HUDEP-2 (cell line): Measurements from ENCODE around the gene TMX2.

ENCODE experiments used
- DNase-seq, 76 experiments: peaks; one replicate each; lab custom pipeline; 2025; ENCODE audit not compliant: unreplicated experiment in 76 of 76; lab: John Stamatoyannopoulos, UW

The TMX2 gene

DNA sequence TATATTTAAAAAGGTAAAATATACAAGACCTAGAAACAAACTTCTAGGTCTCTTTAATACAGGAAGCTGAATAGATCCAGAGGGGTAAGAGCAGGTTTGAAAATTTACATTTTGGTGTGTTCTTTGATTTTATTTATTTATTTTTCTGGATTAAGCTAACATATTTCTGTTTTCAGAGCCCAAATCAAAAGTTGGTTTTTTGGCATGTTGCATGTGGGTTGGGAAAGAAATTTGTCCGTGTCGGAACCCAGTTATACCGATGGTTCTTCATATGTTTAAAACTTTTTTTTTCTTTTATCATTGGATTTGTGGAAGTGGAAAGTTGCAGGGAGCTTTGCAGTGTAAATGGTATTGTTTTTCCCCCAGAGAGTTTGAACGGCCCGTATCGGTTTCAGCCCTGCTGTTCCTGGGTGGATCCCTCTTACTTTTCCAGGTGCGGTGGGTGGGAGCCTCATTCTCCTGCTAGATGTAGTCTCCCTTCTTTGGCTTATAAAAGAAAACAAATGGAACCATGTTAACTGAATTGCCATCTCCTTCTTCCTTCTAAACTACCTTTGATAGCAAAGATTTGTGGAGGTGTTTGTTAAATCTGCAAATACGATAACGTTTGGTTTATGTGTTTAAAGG is 50.0 kb downstream of the TMX2 start:
- DNase-seq, result no peak

DNA sequence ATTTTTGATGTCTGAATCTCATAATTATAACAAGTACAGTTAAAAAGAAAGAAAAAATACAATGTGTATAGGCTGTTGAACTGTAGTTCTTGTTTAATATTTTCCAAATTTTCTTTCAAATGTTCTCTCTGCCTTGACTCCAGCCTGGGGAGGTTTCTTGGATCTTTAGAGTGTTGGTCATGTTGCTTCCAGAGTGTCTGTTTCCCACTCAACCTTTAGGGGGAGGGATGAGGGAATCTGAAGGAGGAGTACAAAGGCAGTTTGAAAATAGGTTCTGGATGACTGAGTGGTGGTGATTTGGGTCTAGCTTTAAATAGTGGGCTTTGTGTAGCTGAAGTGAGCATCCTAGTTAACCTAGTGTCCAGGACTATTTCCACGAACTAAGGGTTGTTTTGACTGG is 51.2 kb downstream of the TMX2 start:
- no peak for DNase-seq

DNA sequence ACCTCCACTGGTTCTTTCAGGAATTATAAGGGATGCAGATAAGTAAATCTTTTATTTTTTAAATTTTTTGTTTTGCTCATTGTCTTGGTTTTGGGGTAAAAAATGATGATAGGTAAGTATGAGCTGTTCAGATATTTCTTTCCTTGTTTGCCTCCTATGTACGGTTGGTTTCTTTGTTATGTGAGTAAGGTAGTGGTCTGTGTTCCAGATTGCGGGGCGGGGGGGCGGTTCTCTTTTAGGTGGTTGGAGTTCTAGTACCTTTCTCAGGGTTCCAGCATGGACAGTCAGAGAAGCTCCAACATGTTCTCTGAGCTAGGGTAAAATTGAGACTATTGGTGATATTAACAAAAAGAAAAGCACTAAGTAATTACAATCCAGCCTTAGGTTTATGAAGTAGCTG is 51.6 kb downstream of the TMX2 start:
- DNase-seq, result no peak

DNA sequence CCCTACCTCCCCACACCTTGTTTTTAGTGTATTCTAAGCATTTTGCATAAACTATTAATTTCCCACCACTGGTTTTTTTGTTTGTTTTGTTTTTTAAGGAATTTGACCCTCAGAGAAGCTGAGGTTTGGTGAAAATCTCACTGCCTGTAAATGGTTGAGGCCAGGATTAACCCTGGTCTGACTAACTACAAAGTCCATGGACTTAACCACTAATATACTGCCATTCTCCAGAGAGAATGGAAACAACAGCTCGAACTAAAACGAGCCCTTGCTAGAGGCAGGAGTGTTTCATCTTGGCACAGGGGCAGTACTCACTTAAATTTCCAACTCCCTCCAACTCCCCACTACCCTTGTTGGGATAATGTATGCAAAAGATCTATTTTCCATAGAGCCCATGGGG is 52.2 kb downstream of the TMX2 start:
- no peak for DNase-seq

DNA sequence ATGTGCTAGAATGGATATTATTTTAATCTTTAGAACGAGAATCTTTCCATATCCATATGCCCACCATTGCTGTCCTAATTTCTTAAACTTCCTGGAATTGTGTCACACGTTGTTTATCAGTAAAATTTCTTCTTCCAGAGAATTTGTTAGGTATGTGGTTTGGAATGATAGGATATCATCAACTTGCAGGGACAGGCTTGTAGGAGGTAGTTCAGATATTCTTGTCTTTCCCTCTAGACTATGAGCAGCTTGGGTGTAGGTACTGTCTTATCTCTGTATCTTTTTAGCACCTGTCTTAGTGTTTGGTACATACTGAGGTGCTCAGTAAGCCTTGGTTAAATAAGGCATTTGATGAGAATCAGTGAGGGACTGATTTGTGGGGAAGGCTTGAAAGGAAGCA is 52.6 kb downstream of the TMX2 start:
- DNase-seq, result peak in 4 of 76 experiments; percentile 6 to 23 (median 12)

DNA sequence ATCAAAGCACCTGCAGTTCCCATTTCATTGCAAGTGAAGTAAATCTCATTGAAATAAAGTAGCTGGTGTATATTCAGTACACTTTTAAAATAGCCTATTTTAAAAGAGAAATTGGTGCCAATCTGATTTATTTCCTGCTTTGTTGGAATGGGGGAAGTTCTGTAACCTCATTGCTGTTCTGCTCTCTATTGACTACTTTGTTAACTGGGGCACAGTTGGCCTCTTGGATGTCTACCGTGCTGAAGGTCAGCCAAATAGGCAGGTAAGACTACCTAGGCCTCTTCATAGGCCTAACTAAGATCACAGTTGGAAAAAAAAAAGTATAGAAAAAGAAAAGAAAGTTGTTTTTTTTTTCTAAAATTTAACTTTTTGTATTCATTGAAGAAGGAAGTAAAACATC is 58.4 kb downstream of the TMX2 start:
- DNase-seq, result no peak

DNA sequence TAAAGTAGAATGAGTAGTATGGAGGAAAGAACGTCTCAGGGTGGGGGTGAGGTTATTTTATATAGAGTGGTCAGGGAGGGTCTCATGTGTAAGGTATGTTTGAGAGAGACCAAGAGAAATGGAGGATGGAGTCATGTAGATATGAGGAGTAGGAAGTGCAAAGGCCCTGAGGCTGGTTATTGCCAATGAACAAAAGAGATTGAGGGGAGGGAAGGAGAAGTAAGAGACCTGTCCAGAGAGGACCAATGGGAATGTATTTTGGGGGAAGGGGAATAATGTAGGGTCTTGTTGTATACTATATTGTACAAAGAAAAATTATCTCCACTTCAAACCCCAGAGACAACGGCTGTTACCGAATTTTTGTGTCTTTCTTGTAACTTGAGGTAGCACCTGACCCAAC is 59.0 kb downstream of the TMX2 start:
- DNase-seq, result no peak

DNA sequence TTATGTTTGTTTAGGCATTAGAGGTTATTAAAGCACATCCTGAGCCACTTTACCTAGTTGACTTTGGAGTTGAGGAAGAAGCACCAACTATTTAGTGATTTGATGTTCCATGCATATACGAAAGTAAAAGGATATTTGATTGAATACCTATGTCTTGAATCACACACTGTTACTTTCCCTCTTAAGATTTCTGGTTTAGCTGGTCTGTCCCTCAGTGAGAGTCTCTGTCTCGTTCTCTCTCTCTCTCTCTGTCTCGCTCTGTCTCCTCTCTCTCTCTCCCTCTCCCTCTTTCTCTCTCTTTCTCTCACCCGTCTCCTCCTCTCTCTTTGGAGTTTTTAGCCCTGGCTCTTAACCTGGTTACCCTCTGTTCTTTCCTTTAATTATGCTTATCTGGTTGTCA is 60.2 kb downstream of the TMX2 start:
- no peak for DNase-seq

DNA sequence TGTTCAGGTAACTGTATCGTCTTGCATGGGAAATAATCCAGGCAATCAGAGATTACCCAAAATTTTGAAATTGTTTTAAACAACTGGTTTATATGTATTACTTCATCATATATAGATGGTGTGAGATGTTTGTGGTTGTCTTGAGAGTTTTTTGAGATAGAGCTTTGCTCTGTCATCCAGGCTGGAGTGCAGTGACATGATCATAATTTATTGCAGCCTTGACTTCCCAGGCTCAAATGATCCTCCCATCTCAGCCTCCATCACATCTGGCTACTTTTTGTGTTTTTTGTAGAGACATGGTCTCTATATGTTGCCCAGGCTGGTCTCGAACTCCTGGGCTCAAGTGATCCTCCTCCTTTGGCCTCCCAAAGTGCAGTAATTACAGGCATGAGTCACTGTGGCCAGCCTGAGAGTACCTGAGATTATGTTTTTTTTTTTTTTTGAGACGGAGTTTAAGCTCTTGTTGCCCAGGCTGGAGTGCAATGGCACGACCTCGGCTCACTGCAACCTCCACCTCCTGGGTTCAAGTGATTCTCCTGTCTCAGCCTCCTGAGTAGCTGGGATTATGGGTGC is 60.7 kb downstream of the TMX2 start:
- DNase-seq, result no peak

DNA sequence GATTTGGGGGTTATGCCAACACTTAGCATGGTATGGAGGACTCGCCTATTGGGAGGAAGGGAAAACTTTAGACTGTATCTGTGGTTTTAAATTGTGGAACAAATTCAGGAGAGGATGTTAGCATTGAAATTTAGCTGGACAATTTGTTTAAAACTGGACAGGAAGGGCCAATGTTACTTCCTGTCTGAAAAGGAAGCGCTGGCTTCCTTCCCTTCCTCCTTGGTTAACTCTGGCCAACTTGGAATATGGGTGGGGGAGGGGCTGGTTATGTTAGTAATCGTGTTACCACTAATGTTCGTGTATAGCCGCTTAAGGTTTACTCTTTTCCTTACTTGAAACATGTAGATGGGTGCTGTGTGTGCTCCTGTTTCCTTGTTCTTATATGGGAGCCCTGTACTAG is 63.1 kb downstream of the TMX2 start:
- no peak for DNase-seq

DNA sequence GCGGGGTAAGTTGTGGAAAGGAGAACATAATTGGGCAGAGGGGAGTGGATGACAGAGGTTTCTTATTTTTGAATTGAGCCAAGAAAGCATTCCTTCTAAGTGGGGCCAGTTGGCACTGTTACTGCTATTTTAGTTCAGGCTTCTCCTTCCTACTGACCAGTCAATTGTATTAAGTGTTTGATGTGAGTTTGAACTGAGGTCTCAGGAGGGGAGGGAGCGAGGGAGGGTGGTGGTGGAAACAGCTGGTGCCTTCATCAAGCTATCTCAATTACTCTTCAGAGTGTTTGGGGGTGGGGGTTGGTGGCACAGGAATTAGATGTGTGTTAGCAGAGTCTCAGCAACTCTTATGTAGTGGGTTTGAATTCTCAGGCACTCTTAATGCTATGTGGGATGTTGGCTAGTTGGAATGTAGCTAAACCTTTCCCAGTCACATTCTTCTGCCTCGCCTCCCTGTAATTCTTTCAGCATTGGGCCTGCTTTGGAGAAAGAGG is 63.7 kb downstream of the TMX2 start:
- no peak for DNase-seq

DNA sequence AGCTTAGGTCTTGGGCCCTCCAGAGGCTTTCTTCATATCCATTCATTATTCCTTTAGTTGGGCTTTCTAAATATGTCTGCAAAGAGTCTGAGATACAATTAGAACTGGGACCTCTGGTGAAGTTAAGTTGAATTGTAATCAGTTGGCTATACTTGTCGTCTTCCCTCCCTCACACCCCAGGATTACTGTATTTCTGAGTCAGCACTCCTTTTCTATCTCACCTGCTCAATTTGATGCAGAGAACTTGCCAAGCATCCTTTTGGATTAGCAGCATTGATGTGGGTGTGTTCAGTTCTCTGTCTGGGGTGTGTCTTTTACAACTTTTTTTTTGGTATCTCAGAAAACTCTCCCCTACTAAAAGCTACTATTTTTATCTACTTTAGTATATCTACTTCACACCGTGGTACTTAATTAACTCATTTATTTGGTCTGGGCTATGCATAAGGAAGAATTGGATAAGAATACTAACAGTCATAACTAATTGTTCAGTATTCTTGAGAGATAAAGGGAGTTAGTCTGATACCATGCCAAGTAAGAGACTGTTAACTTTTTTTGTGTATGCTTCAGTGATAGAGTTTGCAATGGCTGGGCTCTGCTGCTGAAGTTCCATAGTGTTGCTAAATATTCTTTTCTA is 64.3 kb downstream of the TMX2 start:
- DNase-seq, result no peak

DNA sequence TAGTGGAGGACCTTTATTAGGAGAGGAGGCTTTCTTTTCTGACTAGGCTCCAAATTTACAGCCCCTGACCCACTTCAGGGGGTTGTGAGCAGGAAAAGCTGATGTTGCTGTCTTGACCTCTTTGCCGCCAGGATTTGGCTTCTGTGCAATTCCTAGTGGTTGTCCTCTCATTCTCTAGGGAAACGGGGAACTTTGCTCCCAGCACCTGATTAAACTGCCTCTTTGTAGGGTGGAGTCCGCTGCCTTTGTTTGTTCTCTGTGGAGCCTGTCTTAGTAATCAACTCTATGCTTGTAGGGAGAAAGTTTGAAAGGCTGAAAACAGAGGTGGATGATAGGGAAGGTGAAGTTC is 65.5 kb downstream of the TMX2 start:
- no peak for DNase-seq

DNA sequence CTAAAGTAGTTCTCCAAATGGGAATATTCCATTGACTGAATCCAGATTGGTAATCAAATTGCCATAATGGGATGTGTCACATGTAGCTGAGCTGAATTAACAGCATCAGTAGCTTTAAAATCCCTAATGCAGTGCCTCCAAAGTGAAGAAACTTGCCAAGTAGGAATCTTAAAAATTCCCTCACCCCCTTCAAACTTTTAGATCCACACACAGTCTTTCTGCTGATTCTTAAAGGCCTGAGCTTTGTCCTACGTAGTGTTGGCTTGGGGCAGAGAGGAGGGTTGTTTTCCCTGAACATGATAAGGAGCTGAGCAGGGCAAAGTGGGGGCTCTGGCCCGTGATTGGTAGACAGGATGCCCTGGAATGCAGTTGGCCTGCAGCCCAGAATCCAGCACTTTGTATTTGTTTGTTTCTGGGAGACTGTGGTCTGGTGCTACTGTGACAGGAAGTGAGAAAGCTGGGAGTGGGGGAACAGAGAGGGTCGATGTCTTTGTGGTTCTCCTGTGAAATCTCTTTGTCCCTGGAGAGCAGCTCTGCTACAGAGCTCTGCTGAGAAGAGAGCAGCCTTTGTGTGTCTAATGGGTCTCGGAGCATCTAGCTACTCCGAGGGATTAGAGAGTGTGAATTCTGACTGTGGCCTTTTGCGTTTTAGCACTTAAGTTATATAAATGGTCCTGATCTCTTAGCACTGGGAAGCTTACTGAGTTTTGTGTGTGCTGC is 66.1 kb downstream of the TMX2 start:
- no peak for DNase-seq

DNA sequence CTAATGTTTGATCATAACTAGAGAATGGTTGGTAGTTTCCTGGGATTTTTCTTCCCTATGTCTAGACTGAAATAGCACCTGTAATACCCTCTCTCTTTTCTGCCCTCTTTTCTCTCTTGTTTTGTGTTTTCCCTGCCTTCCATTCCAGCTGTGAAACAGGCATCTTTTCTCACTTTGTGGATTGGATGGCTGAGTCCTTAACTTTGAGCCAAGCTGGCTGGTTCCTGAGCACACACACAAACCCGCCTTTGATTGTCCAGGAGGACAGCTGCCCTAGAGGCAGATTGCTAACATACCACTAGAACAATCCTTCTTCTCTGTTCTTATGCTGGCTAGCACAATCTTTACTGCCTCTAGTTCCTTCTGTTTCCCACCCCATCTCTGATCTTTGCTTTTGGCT is 66.9 kb downstream of the TMX2 start:
- DNase-seq, result no peak

DNA sequence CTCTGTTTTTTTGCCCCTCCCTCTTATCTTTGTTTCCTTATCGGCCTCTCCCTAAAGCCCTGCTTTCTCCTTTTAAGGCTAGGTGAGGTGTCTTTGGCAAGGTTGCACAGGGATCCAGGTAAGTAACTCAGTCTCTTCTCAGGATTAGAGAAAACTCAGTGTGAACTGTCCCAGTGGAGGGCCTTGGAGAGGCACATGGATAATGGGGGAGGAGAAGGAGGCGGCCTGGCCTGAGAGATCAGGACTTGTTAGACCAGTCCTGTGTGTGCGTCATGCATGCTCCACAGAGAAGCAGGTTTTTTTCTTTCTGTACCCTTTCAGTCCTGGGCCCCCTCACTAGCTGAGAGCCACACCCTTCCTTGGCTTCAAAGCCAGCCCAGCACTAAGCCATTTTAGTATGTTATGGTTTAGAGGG is 69.1 kb downstream of the TMX2 start:
- DNase-seq, result peak in 2 of 76 experiments; percentile 2 to 7

DNA sequence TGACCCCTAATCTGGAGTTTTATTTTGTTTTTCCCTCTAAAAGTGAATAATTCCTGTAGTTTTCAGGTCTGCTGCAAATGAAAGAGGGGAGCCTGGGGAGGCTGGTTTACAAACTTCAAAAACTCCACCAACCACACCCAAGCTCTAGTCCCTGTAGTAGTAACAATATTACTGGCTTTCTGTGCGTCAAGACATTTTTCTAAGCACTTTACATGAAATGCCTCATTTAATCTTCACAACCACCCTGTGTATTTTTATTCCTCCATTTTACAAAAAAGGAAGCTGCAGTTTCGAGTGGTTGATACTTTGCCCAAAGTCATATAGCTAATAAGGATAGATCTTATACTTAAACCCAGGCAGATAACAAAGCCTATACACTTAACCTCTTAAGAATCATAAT is 72.7 kb downstream of the TMX2 start:
- no peak for DNase-seq

DNA sequence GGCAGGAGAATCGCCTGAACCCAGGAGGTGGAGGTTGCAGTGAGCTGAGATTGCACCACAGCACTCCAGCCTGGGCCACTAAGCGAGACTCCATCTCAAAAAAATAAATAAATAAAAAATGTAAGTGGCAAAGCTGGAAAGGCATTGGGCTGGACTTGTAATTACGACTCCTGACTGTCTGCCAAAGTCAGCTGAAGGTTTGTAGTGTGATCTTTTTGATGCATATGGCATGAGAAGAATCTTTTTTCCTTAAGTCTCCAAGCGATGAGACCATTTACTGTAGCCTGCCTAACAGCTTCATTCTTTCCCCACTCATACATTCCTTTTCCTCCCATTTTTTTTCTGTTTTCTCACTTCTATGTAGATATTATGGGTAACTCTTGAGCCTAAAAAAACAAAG is 74.0 kb downstream of the TMX2 start:
- DNase-seq, result no peak

DNA sequence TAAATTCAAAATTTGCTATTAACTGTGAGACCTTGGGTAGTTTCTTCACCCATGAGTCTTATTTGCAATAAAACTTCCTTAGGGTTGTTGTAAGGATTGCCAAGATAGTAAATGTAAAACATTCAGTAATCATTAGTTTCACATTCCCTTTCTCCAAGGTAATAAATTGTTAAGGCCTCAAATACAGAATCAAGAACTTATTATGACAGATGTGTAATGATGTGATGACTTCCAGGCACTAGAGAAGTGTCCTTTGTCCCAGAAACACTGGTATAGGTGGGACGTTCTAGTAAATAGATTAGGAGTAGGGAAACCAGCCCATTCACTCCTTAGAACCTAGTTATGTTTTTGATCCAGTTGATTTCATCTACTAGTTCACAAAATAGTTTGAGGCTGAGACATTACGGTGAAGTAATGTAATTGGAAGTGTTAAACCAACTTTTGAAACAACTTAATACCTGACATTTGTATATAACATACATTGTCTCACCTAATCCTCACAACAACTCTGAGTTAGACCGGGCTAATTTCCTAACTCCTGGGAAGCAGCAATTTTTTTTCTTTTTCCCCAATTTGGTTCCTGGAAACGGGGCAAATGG is 74.7 kb downstream of the TMX2 start:
- no peak for DNase-seq

DNA sequence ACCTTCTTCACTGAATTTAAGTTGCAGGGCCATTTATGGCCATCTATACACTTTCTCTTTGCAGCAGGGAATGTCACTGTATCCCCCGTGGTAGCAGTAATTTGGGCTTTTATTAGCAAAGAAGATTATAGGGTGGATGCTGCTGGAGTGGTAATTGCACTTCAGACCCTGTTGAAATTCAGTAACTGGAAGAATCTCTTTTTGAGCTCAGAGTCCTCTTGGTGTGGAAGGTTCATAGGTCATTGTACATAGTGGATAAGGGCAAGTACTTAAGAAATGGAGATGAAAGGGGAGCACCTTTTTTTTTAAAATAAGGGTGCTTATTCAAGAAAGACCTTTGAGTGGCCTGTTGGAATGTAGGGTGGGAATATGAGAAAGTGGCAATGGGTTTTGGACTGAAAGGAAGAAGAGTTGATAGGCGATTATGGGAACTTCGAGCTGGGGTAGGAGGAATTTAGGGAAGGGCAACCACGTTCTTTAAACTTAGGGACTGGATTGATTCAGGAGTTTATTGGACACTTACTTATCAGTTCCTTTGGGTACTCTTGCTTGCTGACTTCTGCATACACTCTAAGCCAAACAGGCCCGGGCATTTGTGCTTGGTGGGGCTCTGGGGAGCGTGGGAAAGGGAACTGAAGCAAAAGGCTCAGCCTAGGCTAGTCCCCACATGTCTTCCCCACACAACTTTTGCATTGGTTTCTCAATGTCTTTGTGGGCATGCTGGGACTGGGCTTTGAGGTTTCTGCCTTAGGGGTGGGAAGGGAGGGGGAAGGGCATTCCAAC is 75.7 kb downstream of the TMX2 start:
- DNase-seq, result no peak

DNA sequence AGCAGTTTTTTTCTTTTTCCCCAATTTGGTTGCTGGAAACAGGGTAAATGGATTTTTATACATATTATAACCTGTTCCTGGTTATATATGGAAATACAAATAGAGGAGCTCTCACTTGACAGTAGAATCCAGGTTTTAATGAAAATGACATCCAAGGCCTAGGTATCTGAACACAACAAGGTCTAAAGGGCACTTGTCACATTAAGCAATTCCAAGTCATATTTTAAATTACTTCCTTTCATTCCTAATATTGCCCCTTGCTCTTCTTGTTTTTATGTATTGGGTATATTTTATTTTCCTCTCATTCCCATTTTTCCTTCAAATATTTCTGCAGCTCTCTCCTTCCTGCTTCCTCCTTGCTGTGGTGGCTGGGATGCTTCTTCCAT is 76.3 kb downstream of the TMX2 start:
- no peak for DNase-seq
